ENCODE data around the gene LPP.
A peak's percentile ranks its signal among the peaks of the same experiment; 100 is the strongest.

Gene LPP

GRCh38 chr3:188220988-188221818, 67.2 kb downstream of the LPP start:
- no peak for DNase-seq (ENCODE audit: low spot score)

GRCh38 chr3:188223936-188224335, 70.0 kb downstream of the LPP start:
- DNase-seq (ENCODE audit: low spot score), result no peak

- DNase-seq (ENCODE audit: low spot score), result no peak
Measured at GRCh38 chr3:188227442-188227841, 73.5 kb downstream of the LPP start.

- no peak for DNase-seq (ENCODE audit: low spot score)
Measured at GRCh38 chr3:188229177-188229576, 75.2 kb downstream of the LPP start.

GRCh38 chr3:188229726-188230125, 75.8 kb downstream of the LPP start:
- no peak for DNase-seq (ENCODE audit: low spot score)

- no peak for DNase-seq (ENCODE audit: low spot score)
Measured at GRCh38 chr3:188230962-188231361, 77.0 kb downstream of the LPP start.

GRCh38 chr3:188231456-188231855, 77.5 kb downstream of the LPP start:
- DNase-seq (ENCODE audit: low spot score), result no peak

- no peak for DNase-seq (ENCODE audit: low spot score)
Measured at GRCh38 chr3:188232656-188233055, 78.7 kb downstream of the LPP start.

GRCh38 chr3:188233320-188233719, 79.4 kb downstream of the LPP start:
- no peak for DNase-seq (ENCODE audit: low spot score)

- DNase-seq (ENCODE audit: low spot score), result no peak
Measured at GRCh38 chr3:188234132-188234531, 80.2 kb downstream of the LPP start.

- no peak for DNase-seq (ENCODE audit: low spot score)
Measured at GRCh38 chr3:188236271-188236670, 82.3 kb downstream of the LPP start.

GRCh38 chr3:188239035-188239434, 85.1 kb downstream of the LPP start:
- no peak for DNase-seq (ENCODE audit: low spot score)

GRCh38 chr3:188239577-188239976, 85.6 kb downstream of the LPP start:
- no peak for DNase-seq (ENCODE audit: low spot score)

GRCh38 chr3:188240189-188240981, 86.4 kb downstream of the LPP start:
- no peak for DNase-seq (ENCODE audit: low spot score)

GRCh38 chr3:188241072-188241471, 87.1 kb downstream of the LPP start:
- peak; percentile 15 for DNase-seq (ENCODE audit: low spot score)

GRCh38 chr3:188241883-188242282, 87.9 kb downstream of the LPP start:
- DNase-seq (ENCODE audit: low spot score), result no peak

GRCh38 chr3:188242436-188243123, 88.6 kb downstream of the LPP start:
- no peak for DNase-seq (ENCODE audit: low spot score)

- no peak for DNase-seq (ENCODE audit: low spot score)
Measured at GRCh38 chr3:188243124-188243795, 89.3 kb downstream of the LPP start.

GRCh38 chr3:188244395-188244861, 90.5 kb downstream of the LPP start:
- DNase-seq (ENCODE audit: low spot score), result no peak

GRCh38 chr3:188246905-188247304, 92.9 kb downstream of the LPP start:
- no peak for DNase-seq (ENCODE audit: low spot score)

GRCh38 chr3:188248036-188248561, 94.1 kb downstream of the LPP start:
- DNase-seq (ENCODE audit: low spot score), result no peak

Data from putamen (tissue), 1 donor.